ENCODE results near the gene BMP2K. TPM values are rescaled to one million over a fixed set of nuclear protein-coding genes. Genes with fewer than 3 reads are reported as not detected.
A peak's percentile ranks its signal among the peaks of the same experiment; 100 is the strongest.

Gene BMP2K
- total and polyA plus RNA-seq, 2 of the 8 experiments (the other 6 are each of a cell fraction or from before 2014, with no cell fraction given) = 15.6 to 24.1 TPM

DNA sequence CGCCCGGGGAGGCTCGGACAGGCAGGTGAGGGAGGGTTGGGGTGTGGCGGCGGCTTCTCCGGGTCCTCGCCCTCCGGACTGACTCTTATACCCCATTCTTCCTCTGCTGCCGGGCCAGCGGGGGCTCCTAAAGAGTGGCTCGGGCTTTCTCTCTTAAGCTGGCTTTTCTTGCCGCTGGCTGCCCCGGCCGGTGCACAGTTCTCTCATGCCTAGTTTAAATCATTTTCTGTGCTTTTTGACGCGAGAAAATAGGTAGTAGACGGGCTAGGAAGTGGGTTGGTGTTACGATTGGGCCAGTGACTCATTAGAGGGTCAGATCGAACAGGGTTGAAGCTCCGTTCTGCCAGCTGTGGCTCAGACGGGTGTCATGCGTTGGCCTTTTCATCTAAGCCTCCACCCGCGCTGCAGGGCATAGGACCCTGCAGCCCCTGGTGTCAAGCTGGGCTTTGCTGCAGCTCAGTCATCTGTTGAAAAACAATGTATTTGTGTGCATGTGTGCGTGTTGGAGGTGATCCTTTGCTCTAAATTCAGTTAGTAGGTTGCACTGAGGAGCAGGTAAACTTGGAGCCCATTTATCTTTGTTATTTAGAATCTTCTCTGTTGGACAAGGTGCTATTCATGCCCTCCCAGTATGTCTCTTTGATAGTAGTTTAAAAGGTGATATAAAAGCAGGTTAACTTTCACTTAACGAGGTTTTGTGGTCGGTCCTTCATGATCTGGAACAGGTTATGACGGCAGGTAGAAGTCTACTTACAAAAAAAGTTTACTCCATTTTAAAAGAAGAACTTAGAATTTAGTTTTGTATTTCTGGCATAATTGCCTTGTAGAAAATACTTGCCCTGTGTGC lies 802 bp downstream of the BMP2K start:
- Histone ChIP-seq H3K56ac (replicated peaks; ENCODE audit: insufficient read length, low read depth, low read length) (no peak overlapping the region), H3K4me3 (ENCODE audit: extremely low read depth in 1 of 4, insufficient read depth in 2 of 4, low read depth in 3 of 4, low read length in 4 of 4) (peak overlapping the region; percentile 79 to 90 (median 85)), H3K18ac (ENCODE audit: extremely low read depth, low read length) (no peak overlapping the region), H2BK120ac (replicated peaks; ENCODE audit: low read depth, low read length) (no peak overlapping the region), H3K27ac (ENCODE audit: low read depth, low read length) (peak overlapping the region; percentile 37; the same call in 1 of the 2 replicates), H3K14ac (ENCODE audit: insufficient read length) (no peak overlapping the region), H3K9ac (replicated peaks in 1 of 4; ENCODE audit: extremely low read depth in 1 of 4, low read depth in 3 of 4, low read length in 3 of 4) (peak overlapping the region; percentile 42 to 92 (median 56)), H3K79me1 (ENCODE audit: low read depth, low read length) (no peaks in the 10 kb centered on the region), H4K20me1 (replicated peaks in 1 of 2; ENCODE audit: control insufficient read depth in 1 of 2, insufficient read depth in 2 of 2, low read length in 2 of 2) (peaks cover 0 to 3% of the 10 kb centered on the region in 2 experiments), H3K23ac (ENCODE audit: insufficient read length) (no peak overlapping the region), H3K23me2 (ENCODE audit: low read depth, low read length) (peaks cover 5% of the 10 kb centered on the region), H2BK20ac (ENCODE audit: low read length) (no peak overlapping the region), H2AK5ac (ENCODE audit: low read depth, low read length) (no peak overlapping the region), H2BK15ac (ENCODE audit: low read length) (no peak overlapping the region), H3K4ac (replicated peaks; ENCODE audit: insufficient read length, low read depth, low read length) (no peak overlapping the region), H4K91ac (replicated peaks; ENCODE audit: insufficient read length, low read length) (no peak overlapping the region), H2BK5ac (ENCODE audit: low read depth, low read length) (no peak overlapping the region; the same call in 1 of the 2 replicates), H3K79me2 (ENCODE audit: control insufficient read depth in 1 of 2, insufficient read depth in 2 of 2, low read length in 2 of 2) (peaks cover 3 to 52% of the 10 kb centered on the region in 2 experiments), H2AFZ (ENCODE audit: low read length) (0 out of 2 replicates have a peak overlapping the region, but pooled peaks have one; percentile 30), H3K4me2 (ENCODE audit: insufficient read depth in 1 of 2, low read depth in 2 of 2, low read length in 2 of 2) (peak overlapping the region; percentile 86 to 93), H2BK12ac (ENCODE audit: low read depth, low read length) (no peak overlapping the region; the same call in 1 of the 2 replicates), H3K27me3 (replicated peaks in 1 of 4; ENCODE audit: control insufficient read depth in 3 of 4, extremely low read depth in 1 of 4, insufficient read depth in 3 of 4, low read length in 3 of 4) (no peaks in the 10 kb centered on the region), H4K8ac (ENCODE audit: extremely low read depth, insufficient read depth, low read length) (peak overlapping the region; percentile 14; the same call in 1 of the 2 replicates), H3K9me3 (ENCODE audit: insufficient read depth in 2 of 2, low read depth in 1 of 2, low read length in 1 of 2) (no peaks in the 10 kb centered on the region), H3K4me1 (replicated peaks in 1 of 4; ENCODE audit: control insufficient read depth in 3 of 4, insufficient read depth in 4 of 4, low read length in 3 of 4) (peaks cover 0 to 2% (median 0%) of the 10 kb centered on the region in 4 experiments; a peak in 2 of 7 replicates), H3K36me3 (ENCODE audit: control insufficient read depth in 2 of 4, insufficient read depth in 4 of 4, low read length in 3 of 4) (no peaks in the 10 kb centered on the region), H4K5ac (ENCODE audit: insufficient read length, low read depth, low read length) (peak overlapping the region; percentile 22)
- POLR2A ChIA-PET (ENCODE audit: partially characterized antibody) = interaction anchor here (1.0 to 1.5 kb wide), 5 partner anchors 9 to 225 kb away, joined by 3 to 10 read pairs (median 3); partner anchors contain the start of gene ANXA3
- DNase-seq (ENCODE audit: low read depth in 1 of 2, low spot score in 2 of 2) (peak; percentile 3 to 70), FAIRE-seq (peak; percentile 66)
- CTCF ChIA-PET (ENCODE audit: partially characterized antibody) = interaction anchor here (0.6 to 1.2 kb wide), 4 partner anchors 21 to 185 kb away, joined by 3 to 4 read pairs (median 3); no protein-coding TSS in a partner anchor
- WGBS, 2 experiments (ENCODE audit: extremely low coverage in 1 of 2, insufficient coverage in 1 of 2, insufficient read length in 1 of 2, insufficient replicate concordance in 2 of 2, low coverage in 1 of 2, low lambda C conversion rate in 2 of 2, missing lambda C conversion rate in 1 of 2) = 1% methylated on average over 28 of the region's 28 CpGs; no CpG with 5 or more reads in 1 of the 2 experiments
- TF ChIP-seq CTBP2 (IDR thresholded peaks at IDR 0.05; ENCODE audit: borderline replicate concordance, insufficient read depth, insufficient read length, low read length) = peak; percentile 44
- TF ChIP-seq, protein P1, sequence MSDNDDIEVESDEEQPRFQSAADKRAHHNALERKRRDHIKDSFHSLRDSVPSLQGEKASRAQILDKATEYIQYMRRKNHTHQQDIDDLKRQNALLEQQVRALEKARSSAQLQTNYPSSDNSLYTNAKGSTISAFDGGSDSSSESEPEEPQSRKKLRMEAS (IDR thresholded peaks at IDR 0.05) = 0 out of 2 replicates have a peak, but pooled peaks have one; percentile 21
- no peak for TF ChIP-seq JUN (IDR thresholded peaks at IDR 0.05; ENCODE audit: low read depth, low read length)
- TF ChIP-seq SIN3A (conservative IDR thresholded peaks at IDR 0.05 in 1 of 2, IDR thresholded peaks at IDR 0.05 in 1 of 2; ENCODE audit: low read depth in 1 of 2, low read length in 2 of 2) = peak in 1 of 2 experiments; percentile 52; a peak in 1 of 4 replicates
- 0 out of 2 replicates have a peak, but pooled peaks have one; percentile 25 for TF ChIP-seq POLR2AphosphoS5 (IDR thresholded peaks at IDR 0.05; ENCODE audit: low read depth, low read length)
- no peak for TF ChIP-seq EGR1 (IDR thresholded peaks at IDR 0.05; ENCODE audit: borderline replicate concordance, low read depth, low read length)
- 0 out of 2 replicates have a peak, but pooled peaks have one; percentile 50 for TF ChIP-seq RBBP5 (IDR thresholded peaks at IDR 0.05; ENCODE audit: borderline replicate concordance, low read depth, low read length)
- 0 out of 2 replicates have a peak, but pooled peaks have one; percentile 16 for TF ChIP-seq TAF1 (IDR thresholded peaks at IDR 0.05; ENCODE audit: low read depth, low read length)
- no peak for TF ChIP-seq RXRA (IDR thresholded peaks at IDR 0.05; ENCODE audit: insufficient read depth, low read depth, low read length)
- peak; percentile 74 for TF ChIP-seq ASH2L (IDR thresholded peaks at IDR 0.05; ENCODE audit: low read length)
